Lower lobe of right lung (tissue), 2 donors: ENCODE results near the gene ATXN7L3. TPM values are rescaled to one million over a fixed set of nuclear protein-coding genes. Genes with fewer than 3 reads are reported as not detected.

Experiments
- ATAC-seq, 2 donors: fragments of 200-7000 bp; cut with Tn5 transposase; one replicate each; pipeline ENCODE4 v1.9.1; 2020 to 2022; ENCODE audit warnings: mild to moderate bottlenecking in 2 of 2, moderate library complexity in 2 of 2
- DNase-seq: peaks from one replicate; pipeline ENCODE4 v3.0.0-alpha.2; 2020
- H3K27ac ChIP-seq: fragments of 200-600 bp; one replicate; pipeline ENCODE4 v1.8.0; 2022
- H3K27me3 ChIP-seq: fragments of 200-600 bp; one replicate; pipeline ENCODE4 v1.8.0; 2022; ENCODE audit warnings: low read depth
- H3K36me3 ChIP-seq: fragments of 200-600 bp; one replicate; pipeline ENCODE4 v1.8.0; 2022; ENCODE audit warnings: mild to moderate bottlenecking
- H3K4me1 ChIP-seq: fragments of 200-600 bp; one replicate; pipeline ENCODE4 v1.8.0; 2022
- H3K4me3 ChIP-seq: fragments of 200-600 bp; one replicate; pipeline ENCODE4 v1.8.0; 2022; ENCODE audit warnings: mild to moderate bottlenecking
- H3K9me3 ChIP-seq: fragments of 200-600 bp; one replicate; pipeline ENCODE4 v1.8.0; 2022
- intact Hi-C: fragments of 100-400 bp; cut with DNase I; formaldehyde crosslinking; loops from one replicate; pipeline ENCODE4 v1.11.0; 2022
- total RNA-seq: library from RNA; stranded (reverse); fragmentation: NEBNext Ultra II Directional; extraction: Animal tissue kit (Norgen Biotek cat#: 25700); gene quantifications from one replicate; pipeline ENCODE4 v1.2.1, GENCODE V29; 2021
- TF ChIP-seq, protein P1 (sequence below): fragments of 200-600 bp; IDR thresholded peaks from one replicate; pipeline ENCODE4 v1.8.0; 2022; ENCODE audit warnings: antibody characterized with exemption, mild to moderate bottlenecking
- donor health status: DM: no; HTN: yes; CAD: no; lungs with severe emphysema.

Gene ATXN7L3
- total RNA-seq, 1 donor from 2014 or later, result 67.4 TPM

DNA sequence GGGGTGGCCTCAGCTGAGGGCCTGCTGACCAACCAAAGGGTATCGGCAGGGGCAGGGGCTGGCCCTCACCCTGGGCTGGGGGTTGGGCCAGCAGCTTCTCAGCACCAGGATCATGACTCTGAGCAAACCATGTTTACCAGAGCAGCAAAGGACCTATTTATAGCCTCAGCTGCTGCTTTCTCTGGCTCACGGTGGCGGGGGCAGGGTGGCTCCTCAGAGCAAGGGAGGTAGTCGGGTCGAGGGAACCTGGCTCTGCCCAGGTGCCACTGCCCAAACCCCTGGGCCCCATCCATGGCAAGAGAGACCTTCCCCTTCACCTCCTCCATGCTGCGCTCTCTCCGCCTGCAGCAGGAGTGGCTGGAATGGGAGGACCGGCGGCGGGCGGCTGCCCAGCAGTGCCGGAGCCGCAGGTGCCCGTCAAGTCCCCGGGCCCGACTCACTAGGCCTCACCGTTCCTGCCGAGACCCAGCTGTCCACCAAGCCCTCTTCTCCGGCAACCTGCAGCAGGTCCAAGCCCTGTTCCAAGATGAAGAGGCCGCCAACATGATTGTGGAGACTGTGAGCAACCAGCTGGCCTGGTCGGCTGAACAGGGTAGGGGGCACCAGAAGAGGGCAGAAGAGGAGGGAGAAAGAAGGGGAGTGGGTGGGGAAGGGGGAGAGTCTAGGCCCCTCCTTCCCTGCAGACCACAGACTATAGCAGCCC, 29.0 kb downstream of the ATXN7L3 start, which contains the start of gene ASB16:
Gene ASB16 (plus strand): TSS at position 206 of the 703 bp plus-strand sequence. CDS start 86 bp downstream, at position 292.
- TF ChIP-seq, protein P1, sequence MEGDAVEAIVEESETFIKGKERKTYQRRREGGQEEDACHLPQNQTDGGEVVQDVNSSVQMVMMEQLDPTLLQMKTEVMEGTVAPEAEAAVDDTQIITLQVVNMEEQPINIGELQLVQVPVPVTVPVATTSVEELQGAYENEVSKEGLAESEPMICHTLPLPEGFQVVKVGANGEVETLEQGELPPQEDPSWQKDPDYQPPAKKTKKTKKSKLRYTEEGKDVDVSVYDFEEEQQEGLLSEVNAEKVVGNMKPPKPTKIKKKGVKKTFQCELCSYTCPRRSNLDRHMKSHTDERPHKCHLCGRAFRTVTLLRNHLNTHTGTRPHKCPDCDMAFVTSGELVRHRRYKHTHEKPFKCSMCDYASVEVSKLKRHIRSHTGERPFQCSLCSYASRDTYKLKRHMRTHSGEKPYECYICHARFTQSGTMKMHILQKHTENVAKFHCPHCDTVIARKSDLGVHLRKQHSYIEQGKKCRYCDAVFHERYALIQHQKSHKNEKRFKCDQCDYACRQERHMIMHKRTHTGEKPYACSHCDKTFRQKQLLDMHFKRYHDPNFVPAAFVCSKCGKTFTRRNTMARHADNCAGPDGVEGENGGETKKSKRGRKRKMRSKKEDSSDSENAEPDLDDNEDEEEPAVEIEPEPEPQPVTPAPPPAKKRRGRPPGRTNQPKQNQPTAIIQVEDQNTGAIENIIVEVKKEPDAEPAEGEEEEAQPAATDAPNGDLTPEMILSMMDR, result no peak
- H3K27ac ChIP-seq, result no peak within 1 kb of the TSS
- H3K4me3 ChIP-seq, result peak within 1 kb of the TSS; percentile 17
- H3K36me3 ChIP-seq, result no peaks in the 10 kb centered on the region
- DNase-seq (no peak), ATAC-seq (peak in 1 of 2 donors; percentile 5)
- intact Hi-C loops, result no loop called here
- peaks cover 13% of the 10 kb centered on the region for H3K4me1 ChIP-seq
- H3K27me3 ChIP-seq, result no peaks in the 10 kb centered on the region
- no peaks in the 10 kb centered on the region for H3K9me3 ChIP-seq

DNA sequence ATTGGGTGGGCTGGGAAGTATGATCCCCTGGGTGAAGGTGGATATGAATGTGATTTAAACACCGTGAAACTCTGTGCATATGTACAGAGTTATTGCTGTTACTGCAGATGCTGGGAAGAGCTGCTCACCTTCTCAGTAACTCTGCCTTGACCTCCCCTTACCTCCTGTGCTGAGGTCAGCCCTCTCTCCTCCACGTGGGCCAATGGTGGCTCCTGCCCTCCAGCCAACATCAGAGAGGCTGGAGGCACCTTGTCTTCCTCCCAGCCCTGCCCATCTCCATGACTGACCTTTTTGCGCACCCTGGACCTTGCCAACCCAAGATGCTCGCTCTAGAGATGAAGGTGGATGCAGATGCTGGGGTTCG, 29.6 kb downstream of the ATXN7L3 start:
- ATAC-seq, result no peak
- Histone ChIP-seq H3K4me3 (no peak overlapping the region), H3K9me3 (no peaks in the 10 kb centered on the region), H3K27ac (no peak overlapping the region), H3K4me1 (peaks cover 13% of the 10 kb centered on the region), H3K27me3 (no peaks in the 10 kb centered on the region), H3K36me3 (no peaks in the 10 kb centered on the region)
- no peak for DNase-seq
- intact Hi-C loops, result no loop called here
- TF ChIP-seq, protein P1, result no peak

DNA sequence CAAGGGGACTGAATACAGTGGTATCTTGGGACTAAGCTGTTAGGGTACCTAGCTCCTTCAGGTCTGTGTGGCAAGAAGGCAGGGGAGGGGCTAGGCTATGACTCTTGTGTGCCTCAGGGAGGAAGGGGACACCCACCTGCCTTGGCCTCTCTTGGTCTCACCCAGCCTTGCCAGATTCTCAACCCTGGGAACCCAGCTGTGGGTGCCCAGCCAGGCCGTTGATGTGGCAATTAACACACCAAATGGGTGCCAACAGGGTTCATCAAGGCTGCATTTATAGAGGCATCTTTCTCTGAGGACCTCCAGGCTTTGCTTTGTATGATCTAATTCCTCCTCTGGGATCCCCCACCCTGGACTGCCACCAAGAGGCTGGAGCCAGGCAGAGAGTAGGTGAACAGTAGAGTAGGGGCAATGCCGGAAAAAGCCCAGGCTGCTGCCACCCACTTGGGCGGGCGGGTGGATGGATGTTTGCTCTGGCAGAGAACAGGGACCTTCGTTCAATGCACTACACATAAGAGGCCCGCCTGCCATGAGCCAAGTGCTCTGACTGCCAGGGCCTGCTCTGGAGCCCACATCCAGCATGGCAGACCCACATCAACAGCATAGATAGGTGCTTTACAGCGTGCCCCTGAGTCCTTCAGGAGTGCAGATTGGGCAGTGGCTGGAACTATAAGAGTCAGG, 32.4 kb downstream of the ATXN7L3 start:
- TF ChIP-seq, protein P1, result no peak
- Histone ChIP-seq H3K27me3 (no peaks in the 10 kb centered on the region), H3K36me3 (no peaks in the 10 kb centered on the region), H3K4me3 (no peak overlapping the region), H3K9me3 (no peaks in the 10 kb centered on the region), H3K27ac (no peak overlapping the region), H3K4me1 (peaks cover 13% of the 10 kb centered on the region)
- DNase-seq (no peak), ATAC-seq (peak in 1 of 2 donors; percentile 52)
- intact Hi-C loops, result no loop called here

DNA sequence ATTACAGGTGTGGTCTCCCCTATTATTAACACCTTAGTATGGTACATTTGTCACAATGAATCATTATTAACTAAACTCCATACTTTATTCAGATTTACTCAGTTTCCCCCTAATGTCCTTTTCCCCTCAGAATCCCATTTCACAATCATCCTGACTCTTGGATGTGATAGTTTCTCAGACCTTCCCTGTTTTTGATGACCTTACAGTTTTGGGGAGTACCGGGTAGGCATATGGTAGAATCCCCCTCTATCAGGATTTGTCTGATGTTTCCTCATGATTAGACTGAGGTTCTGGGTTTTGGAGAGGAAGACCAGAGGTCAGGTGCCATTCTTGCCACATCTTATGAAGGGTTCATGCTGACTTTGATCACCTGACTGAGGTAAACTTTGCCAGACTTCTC, 35.2 kb downstream of the ATXN7L3 start:
- Histone ChIP-seq H3K27ac (no peak overlapping the region), H3K4me1 (peaks cover 4% of the 10 kb centered on the region), H3K4me3 (no peak overlapping the region), H3K36me3 (no peaks in the 10 kb centered on the region), H3K9me3 (no peaks in the 10 kb centered on the region), H3K27me3 (no peaks in the 10 kb centered on the region)
- intact Hi-C loops, result no loop called here
- ATAC-seq, result no peak
- DNase-seq, result no peak
- TF ChIP-seq, protein P1, result no peak

DNA sequence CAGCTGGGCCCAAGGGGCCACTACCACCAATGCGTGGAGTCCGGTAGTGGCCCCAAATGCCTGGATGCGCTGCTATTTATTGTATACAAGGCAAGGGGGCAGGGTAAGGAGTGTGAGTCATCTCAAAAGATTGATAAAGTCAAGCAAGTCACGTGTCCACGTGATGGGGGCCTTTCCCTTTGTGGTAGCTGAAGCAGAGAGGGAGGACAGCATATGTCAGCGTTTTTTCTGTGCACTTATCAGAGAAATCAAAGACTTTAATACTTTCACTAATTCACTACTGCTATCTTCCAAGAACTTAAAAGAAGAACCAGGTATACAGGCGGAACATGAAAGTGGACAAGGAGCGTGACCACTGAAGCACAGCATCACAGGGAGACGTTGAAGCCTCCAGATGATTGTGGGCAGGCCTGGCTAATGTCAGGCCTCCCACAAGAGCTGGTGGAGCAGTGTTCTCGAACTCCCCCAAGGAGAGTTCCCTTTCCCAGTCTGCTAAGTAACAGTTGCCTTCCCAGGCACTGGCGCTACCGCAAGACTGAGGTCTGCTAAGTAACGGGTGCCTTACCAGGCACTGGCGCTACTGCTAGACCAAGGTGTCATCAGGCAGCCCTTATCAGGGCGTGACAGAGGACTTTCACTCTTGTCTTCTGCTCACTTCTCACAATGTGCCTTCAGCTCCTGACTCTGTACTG, 40.0 kb downstream of the ATXN7L3 start:
- H3K4me1 ChIP-seq, result no peaks in the 10 kb centered on the region
- TF ChIP-seq, protein P1, result no peak
- DNase-seq (no peak), ATAC-seq (no peak)
- no peaks in the 10 kb centered on the region for H3K9me3 ChIP-seq
- H3K27me3 ChIP-seq, result no peaks in the 10 kb centered on the region
- intact Hi-C loops, result no loop called here
- H3K36me3 ChIP-seq, result no peaks in the 10 kb centered on the region
- no peak overlapping the region for H3K27ac ChIP-seq
- no peak overlapping the region for H3K4me3 ChIP-seq
